HG03558 (cell line): ENCODE data around the gene SLC35B2.
"Not testable (repeated sequence)": the region's sequence is repeated elsewhere in the genome, so short reads cannot be mapped to it uniquely, and the experiment has no call there.

Experiments
- ATAC-seq: cut with Tn5 transposase; IDR thresholded peaks from one replicate; pipeline ENCODE4 v1.9.1; 2021; ENCODE audit warnings: moderate number of reproducible peaks; ENCODE audit not compliant: unreplicated experiment; ENCODE audit errors: extremely low read depth

SLC35B2 gene

DNA sequence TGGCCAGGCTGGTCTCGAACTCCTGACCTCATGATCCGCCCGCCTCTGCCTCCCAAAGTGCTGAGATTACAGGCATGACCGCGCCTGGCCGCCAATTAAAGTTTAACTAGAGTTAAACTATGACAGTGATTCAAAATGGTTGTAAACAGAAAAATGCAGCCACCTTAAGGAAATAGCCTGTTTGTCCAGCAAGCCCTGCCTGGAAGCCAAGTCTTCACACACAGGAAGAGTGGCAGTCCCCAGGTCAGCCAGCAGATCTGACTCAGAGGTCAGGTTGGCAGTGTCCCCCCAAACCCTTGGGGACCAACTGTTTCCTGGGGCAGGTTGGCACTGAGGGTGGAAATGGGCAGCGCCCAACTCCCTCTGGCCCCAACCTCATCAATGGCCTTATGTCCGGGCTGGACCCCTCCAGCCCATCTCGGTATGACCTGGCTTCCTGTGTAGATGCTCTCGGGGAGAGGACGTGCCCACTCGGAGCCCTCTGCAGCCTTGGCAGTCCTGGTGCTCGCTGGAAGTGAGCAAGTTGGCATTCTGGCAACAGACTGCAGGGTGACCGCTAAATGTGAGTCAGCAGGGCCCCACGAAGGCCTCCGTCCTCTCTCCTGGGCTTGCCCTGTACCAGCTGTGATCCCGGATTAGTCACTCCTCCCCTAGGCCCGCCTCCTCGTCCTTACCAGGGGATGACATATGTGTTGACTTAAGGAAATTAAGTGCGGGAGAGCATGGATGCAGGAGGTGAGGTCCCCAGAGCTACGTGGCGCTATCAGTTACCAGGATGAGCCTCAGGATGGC is 20.1 kb downstream of the SLC35B2 start:
- no peak for ATAC-seq

DNA sequence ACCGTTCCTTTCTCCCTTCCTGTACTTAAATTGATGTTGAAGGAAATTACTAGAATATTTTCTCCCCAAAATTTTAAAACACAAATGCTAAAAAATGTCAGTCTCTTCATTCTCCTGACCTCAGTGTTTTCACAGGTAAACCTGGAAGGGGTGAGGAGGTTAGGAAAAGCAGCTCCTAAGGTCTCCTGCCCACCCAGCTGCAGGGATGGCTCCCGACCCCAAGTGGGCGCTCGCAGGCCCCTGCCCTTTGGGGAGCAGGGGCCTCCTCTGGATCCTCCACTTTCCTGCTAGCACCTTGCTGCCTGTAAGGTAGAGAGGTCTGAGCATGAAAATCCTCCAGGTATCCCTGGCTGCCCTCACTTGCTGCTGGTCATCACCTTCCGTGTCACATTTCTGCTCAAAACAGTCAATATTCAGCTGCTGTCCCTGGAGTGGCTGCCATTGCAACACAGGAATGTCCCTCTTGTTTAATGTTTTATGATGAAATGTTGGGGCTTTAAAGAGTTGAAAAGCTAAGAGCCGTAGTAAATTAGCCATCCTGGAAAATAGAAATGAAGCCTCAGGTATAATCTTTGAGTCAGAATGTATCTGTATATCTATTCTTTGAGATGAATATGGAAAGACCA is 21.3 kb downstream of the SLC35B2 start:
- no peak for ATAC-seq

- no peak for ATAC-seq
These were observed 22.1 kb downstream of the SLC35B2 start for GRCh38 chr6:44235269-44235668.

GRCh38 chr6:44234101-44235025 is 23.0 kb downstream of the SLC35B2 start:
- ATAC-seq: no peak

DNA sequence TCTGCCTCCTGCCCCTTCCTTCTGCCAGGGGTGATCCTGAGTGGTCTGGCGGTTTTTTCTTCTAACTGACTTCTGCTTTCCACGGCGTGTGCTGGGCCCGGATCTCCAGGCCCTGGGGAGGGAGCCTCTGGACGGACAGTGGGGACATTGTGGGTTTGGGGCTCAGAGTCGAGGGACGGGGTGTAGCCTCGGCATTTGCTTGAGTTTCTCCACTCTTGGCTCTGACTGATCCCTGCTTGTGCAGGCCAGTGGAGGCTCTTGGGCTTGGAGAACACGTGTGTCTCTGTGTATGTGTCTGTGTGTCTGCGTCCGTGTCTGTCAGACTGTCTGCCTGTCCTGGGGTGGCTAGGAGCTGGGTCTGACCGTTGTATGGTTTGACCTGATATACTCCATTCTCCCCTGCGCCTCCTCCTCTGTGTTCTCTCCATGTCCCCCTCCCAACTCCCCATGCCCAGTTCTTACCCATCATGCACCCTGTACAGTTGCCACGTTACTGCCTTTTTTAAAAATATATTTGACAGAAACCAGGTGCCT is 23.7 kb downstream of the SLC35B2 start:
- ATAC-seq: no peak

DNA sequence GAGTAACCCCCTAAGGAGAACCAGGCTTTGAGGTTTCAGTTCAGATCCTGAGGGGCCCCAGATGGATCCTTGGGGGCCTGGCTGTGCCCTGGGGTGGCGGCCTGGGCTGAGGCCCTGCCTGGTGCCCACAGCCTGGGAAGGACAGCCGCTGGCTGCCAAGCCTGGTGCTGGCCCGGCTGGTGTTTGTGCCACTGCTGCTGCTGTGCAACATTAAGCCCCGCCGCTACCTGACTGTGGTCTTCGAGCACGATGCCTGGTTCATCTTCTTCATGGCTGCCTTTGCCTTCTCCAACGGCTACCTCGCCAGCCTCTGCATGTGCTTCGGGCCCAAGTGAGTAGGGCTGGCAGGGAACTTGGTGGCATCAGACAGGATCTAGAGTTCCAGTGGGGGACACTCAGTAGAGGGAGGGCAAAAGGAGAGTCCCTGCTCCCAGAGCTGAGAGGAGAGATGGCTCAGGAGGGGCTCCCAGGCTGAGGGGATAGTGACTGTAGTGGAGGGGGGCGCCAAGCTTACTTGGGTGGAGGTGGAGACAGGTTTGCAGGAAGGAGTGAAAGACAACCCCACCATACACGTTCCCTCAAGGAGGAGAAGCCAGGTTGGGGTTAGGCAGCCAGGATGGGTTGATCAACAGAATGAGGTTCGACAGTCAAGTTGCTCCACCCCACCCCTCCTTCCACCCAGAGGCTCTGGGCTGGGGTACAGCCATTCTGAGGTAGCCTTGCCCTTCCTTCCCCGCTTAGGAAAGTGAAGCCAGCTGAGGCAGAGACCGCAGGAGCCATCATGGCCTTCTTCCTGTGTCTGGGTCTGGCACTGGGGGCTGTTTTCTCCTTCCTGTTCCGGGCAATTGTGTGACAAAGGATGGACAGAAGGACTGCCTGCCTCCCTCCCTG is 24.4 kb downstream of the SLC35B2 start:
- ATAC-seq: no peak

DNA sequence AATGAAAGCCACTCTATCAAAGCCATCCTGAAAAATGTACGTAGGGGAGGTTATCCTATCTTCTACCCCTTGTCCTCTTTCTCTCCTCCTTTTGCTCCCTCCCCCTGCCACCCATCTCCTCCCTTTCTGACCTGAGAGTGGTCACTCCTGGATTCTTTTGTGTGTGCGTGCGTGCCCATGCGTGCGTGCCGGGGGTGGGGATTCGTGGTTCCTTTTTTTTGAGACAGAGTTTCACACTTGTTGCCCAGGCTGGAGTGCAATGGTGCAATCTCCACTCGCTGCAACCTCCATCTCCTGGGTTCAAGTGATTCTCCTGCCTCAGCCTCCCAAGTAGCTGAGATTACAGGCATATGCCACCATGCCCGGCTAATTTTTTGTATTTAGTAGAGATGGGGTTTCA is 25.9 kb downstream of the SLC35B2 start:
- not testable (repeated sequence) for ATAC-seq

DNA sequence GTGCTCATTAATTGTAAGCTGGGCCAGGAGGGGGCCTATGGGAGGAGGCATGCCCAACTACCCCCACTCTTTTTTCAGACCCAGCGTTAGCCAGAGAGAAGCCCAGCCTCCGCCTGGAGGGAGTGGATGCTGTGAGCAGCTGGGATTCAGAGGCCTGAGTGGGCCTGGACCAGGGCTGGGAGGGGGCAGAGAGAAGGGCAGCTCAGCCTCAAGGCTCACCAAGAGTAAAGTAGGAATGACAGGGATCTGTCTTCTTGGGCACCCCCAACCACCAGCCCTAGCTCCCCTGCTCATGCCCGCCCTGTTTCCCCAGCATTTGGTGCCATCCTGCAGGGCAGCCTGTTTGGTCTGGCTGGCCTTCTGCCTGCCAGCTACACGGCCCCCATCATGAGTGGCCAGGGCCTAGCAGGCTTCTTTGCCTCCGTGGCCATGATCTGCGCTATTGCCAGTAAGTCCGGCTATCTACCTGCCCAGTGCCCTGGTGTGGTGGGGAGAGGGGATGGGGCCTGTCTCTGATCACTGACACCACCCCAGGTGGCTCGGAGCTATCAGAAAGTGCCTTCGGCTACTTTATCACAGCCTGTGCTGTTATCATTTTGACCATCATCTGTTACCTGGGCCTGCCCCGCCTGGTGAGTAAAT is 27.2 kb downstream of the SLC35B2 start:
- no peak for ATAC-seq

DNA sequence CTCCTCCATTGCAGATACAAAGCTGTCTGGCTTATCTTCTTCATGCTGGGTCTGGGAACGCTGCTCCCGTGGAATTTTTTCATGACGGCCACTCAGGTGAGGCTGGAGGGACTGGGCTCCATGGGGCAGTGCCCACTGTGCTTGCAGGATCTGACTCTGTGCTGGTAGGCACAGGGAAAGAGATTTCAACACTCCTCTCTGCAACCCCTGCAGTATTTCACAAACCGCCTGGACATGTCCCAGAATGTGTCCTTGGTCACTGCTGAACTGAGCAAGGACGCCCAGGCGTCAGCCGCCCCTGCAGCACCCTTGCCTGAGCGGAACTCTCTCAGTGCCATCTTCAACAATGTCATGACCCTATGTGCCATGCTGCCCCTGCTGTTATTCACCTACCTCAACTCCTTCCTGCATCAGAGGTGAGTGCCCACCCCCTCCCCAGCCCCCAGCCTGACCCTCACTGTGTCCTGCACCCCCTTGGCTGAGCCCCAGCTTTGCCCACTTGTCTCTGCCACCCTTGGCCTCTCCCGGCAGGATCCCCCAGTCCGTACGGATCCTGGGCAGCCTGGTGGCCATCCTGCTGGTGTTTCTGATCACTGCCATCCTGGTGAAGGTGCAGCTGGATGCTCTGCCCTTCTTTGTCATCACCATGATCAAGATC is 27.8 kb downstream of the SLC35B2 start:
- ATAC-seq: no peak

- ATAC-seq: no peak
These were observed 28.5 kb downstream of the SLC35B2 start for GRCh38 chr6:44228836-44229235.

GRCh38 chr6:44228433-44228832 is 28.9 kb downstream of the SLC35B2 start:
- no peak for ATAC-seq

- ATAC-seq: no peak
These were observed 29.3 kb downstream of the SLC35B2 start for GRCh38 chr6:44228031-44228430.

- ATAC-seq: no peak
These were observed 30.1 kb downstream of the SLC35B2 start for GRCh38 chr6:44227148-44227793.

DNA sequence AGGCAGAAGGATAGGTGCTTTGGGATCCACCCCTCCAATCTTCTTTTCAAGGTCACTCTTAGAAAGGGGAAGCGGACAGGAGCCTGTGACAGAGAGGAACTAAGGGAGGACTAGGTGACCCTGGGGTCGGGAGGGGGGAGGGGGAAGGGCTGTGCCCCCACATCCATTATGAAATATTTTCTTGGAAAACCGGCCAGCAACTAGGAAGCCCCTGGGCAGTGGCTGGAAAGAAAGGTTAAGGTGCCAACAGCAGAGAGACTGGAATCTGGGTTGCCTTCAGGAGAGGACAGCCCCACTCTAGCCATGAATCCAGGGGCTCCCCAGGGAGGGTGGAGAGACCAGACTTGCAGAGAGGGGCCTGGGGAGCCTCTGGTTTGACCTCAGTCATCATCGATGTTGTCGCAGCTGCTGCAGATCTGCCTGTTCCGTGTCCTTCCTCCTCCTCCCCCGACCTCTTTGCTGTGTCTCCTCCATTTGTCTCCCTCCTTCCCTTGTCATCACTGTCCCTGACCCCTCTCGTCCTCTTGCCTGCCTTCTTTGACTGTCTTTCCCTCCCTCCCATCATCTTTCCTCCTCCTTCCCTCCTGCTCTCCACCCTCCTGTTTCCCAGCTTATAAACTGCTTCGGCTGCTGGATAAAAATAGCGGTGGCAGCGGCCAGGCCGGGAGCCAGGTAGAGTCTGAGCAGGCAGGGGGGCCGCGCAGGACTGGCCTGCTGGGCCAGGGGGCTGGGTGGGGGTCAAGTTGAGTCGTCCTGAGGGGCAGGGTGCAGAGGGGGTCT is 30.8 kb downstream of the SLC35B2 start:
- no peak for ATAC-seq

DNA sequence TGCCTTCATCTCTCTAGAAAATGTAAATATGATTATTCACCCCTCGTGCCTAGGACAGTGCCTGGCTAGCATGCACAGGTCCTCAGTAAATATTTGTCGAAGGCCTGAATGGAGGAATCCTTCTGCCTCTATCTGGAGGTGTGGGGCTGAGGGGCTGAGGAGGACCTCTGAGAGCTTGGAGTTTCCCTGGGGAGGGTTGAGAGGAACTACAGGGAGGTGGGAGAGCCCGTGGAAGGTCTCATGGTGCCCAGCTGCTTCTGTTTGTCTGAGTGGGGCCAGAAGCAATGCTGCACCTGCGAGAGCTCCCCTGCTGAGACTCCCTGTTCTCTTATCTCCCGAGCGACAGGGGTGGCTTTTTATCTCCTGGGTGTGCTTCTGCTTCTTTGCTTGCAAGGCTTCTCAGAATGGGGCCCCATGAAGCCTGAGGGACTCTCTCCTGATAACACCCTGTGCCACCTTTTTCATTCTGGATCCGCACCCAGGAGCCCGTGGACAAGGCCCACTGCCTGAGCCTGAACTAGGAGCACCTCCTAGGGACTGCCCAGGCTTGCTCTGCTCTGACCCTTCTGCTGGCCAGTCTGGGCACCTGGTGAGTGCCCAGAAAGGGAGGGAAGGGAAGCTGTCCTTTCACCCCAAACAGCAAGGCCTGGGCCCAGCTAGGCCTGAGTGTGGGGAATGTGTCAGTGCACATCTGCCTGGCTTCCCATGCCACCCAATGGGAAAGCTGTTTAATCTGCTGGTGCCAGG is 31.6 kb downstream of the SLC35B2 start:
- ATAC-seq: no peak

GRCh38 chr6:44224965-44225305 is 32.4 kb downstream of the SLC35B2 start:
- no peak for ATAC-seq
